Mucosa of stomach (tissue), 1 donor: ENCODE data around the gene ACACA.

ENCODE experiments used
- H3K27me3 ChIP-seq: one replicate; pipeline ENCODE4 v1.7.0; 2013; ENCODE audit warnings: mild to moderate bottlenecking, low read length; ENCODE audit not compliant: control insufficient read depth, insufficient read depth
- H3K36me3 ChIP-seq: one replicate; pipeline ENCODE4 v1.7.0; 2013; ENCODE audit warnings: low read length; ENCODE audit not compliant: control insufficient read depth, insufficient read depth
- H3K4me1 ChIP-seq: one replicate; pipeline ENCODE4 v1.7.0; 2013; ENCODE audit warnings: mild to moderate bottlenecking, low read length; ENCODE audit not compliant: control insufficient read depth, insufficient read depth
- H3K4me3 ChIP-seq: one replicate; pipeline ENCODE4 v1.7.0; 2013; ENCODE audit warnings: low read length
- H3K9ac ChIP-seq: one replicate; pipeline ENCODE4 v1.7.0; 2013; ENCODE audit warnings: mild to moderate bottlenecking, low read length, moderate library complexity
- H3K9me3 ChIP-seq: one replicate; pipeline ENCODE4 v1.7.0; 2013; ENCODE audit warnings: mild to moderate bottlenecking, low read length, moderate library complexity; ENCODE audit not compliant: control insufficient read depth
- donor health status: Pancreatic carcinoma.

ACACA gene

DNA sequence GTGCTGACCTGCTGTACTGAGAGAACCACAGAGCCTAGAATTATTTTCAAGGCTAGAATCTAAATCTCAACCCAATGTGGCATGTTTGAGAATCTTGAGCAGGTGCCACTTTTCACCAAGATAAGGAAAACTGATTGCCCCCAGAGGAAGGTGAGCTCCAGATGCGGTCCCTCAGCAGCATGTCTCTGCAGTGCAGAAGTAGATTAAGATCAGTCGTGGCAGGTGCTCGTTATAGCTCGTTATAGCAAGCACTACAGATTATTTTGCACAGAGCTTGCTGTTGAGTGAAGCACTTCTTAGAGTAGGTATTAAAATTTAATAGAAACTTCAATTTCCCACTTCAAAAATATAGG lies 281.8 kb downstream of the ACACA start:
- Histone ChIP-seq H3K9ac (no peak overlapping the region), H3K27me3 (no peaks in the 10 kb centered on the region), H3K9me3 (no peaks in the 10 kb centered on the region), H3K4me1 (no peaks in the 10 kb centered on the region), H3K36me3 (no peaks in the 10 kb centered on the region), H3K4me3 (no peak overlapping the region)

DNA sequence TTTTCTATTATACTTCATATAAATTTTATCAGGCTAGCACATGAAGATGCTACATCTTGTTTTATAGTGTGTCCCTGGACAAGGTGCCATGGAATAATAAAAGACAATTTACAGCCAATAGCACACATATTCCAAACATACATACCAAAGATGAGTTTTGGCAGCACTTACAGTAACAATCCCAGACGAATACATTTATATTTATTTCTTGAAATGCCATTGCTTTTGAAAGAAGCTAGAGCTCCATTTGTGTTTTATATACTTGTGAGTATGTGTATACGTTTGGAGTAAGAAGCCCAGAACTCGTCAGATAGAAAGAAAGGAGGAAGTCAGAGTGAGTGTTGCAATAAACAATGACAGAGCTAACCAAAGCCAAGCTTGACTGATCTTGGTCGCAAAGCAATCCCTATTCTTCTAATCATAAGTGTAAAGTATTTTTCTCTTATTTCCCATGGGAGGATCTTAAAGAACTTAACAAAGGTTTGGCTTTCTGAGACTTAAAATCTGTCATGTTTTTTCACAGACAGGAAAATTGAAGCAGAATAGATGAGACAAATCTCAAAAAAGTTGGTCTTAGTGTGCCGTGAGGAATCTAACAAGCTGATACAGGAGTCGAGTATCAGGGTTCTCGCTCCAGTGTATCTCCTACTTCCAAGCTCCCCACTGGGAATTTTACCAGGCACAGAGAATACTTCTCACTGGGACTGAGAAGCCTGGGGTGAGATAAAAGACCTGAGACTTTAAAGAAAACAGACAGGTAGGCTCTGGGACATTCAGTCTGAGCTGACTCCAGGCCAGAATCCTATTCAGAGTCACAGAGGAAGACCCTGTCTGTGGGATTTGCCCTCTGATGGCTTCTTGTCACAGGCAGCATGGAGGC lies 282.5 kb downstream of the ACACA start:
- H3K4me3 ChIP-seq = no peak overlapping the region
- H3K36me3 ChIP-seq = no peaks in the 10 kb centered on the region
- H3K27me3 ChIP-seq = no peaks in the 10 kb centered on the region
- H3K9me3 ChIP-seq = no peaks in the 10 kb centered on the region
- no peak overlapping the region for H3K9ac ChIP-seq
- H3K4me1 ChIP-seq = no peaks in the 10 kb centered on the region

DNA sequence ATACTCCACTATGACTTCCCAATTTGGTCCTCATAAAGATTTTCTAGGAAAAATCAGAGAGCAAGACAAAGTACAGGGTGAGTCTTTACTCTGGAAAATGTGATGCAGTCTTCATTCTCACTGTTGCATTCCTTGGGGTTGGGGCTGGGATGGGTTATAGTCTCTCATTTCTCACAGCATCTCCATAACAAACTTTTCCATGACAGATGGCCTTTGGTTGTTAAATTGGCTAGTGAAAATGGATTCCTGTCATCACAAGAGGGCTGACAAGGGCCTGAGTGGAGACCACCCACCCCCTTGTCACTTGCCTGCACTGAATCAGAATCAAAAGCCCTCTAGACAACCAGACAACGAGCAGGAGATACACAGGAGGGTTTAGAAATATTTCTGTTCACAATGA lies 283.2 kb downstream of the ACACA start:
- Histone ChIP-seq H3K9ac (no peak overlapping the region), H3K36me3 (no peaks in the 10 kb centered on the region)

GRCh38 chr17:37121616-37122015 lies 285.0 kb downstream of the ACACA start:
- no peaks in the 10 kb centered on the region for H3K4me1 ChIP-seq
- no peaks in the 10 kb centered on the region for H3K27me3 ChIP-seq
- H3K9ac ChIP-seq = no peak overlapping the region
- H3K36me3 ChIP-seq = no peaks in the 10 kb centered on the region
- no peak overlapping the region for H3K4me3 ChIP-seq
- H3K9me3 ChIP-seq = no peaks in the 10 kb centered on the region

More for the DNA sequence above, 283.2 kb downstream of the ACACA start:
- Histone ChIP-seq H3K4me1 (no peaks in the 10 kb centered on the region), H3K4me3 (no peak overlapping the region), H3K9me3 (no peaks in the 10 kb centered on the region), H3K27me3 (no peaks in the 10 kb centered on the region)

DNA sequence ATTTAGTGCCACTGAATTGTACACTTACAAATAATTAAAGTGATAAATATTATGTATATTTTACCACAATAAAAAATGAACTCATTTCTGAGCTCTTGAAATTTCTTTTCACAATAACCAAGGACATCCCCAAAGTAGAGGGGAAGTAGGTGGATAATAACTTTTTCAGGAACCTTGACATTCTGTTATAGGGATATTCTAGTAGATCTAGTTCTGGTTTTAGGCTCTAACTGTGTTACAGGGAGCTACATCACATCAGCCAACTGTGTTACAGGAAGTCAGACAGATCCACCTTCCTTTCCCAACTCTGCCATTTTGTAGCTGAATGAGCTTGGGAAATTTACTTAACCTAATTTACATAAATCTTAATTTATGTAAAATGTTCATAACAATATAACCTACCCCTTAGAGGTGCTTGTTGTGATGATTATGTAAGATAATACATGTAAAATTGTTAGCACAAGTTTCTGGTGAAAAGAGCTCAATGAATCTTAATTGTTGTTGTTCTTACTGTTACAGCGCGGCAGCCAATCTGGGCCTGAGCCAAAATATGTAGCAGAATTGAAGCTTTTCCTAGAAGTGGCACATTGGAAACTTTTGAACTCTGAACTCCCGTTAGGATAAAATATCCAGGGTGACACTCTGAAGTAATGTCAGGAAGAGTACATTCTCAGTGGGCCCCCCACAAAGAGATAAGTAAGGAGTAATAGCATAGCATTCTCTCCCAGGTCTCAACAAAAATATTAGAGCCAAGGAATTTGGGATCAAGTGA lies 288.1 kb downstream of the ACACA start:
- no peaks in the 10 kb centered on the region for H3K36me3 ChIP-seq
- no peaks in the 10 kb centered on the region for H3K4me1 ChIP-seq
- H3K9me3 ChIP-seq = no peaks in the 10 kb centered on the region
- H3K9ac ChIP-seq = no peak overlapping the region
- no peaks in the 10 kb centered on the region for H3K27me3 ChIP-seq
- no peak overlapping the region for H3K4me3 ChIP-seq

GRCh38 chr17:37117373-37118142 lies 289.1 kb downstream of the ACACA start:
- Histone ChIP-seq H3K27me3 (no peaks in the 10 kb centered on the region), H3K9ac (no peak overlapping the region), H3K4me1 (no peaks in the 10 kb centered on the region), H3K4me3 (no peak overlapping the region), H3K36me3 (no peaks in the 10 kb centered on the region), H3K9me3 (no peaks in the 10 kb centered on the region)

GRCh38 chr17:37116671-37117185 lies 289.9 kb downstream of the ACACA start:
- Histone ChIP-seq H3K9ac (no peak overlapping the region), H3K4me3 (no peak overlapping the region)

GRCh38 chr17:37111329-37111728 lies 295.3 kb downstream of the ACACA start:
- H3K4me3 ChIP-seq = no peak overlapping the region

More at GRCh38 chr17:37116671-37117185, 289.9 kb downstream of the ACACA start:
- no peaks in the 10 kb centered on the region for H3K4me1 ChIP-seq
- no peaks in the 10 kb centered on the region for H3K27me3 ChIP-seq
- H3K9me3 ChIP-seq = no peaks in the 10 kb centered on the region
- no peaks in the 10 kb centered on the region for H3K36me3 ChIP-seq

GRCh38 chr17:37110746-37111145 lies 295.9 kb downstream of the ACACA start:
- no peaks in the 10 kb centered on the region for H3K4me1 ChIP-seq
- H3K36me3 ChIP-seq = no peaks in the 10 kb centered on the region
- H3K4me3 ChIP-seq = no peak overlapping the region
- H3K9me3 ChIP-seq = no peaks in the 10 kb centered on the region
- no peak overlapping the region for H3K9ac ChIP-seq
- H3K27me3 ChIP-seq = no peaks in the 10 kb centered on the region

More at GRCh38 chr17:37111329-37111728, 295.3 kb downstream of the ACACA start:
- Histone ChIP-seq H3K36me3 (no peaks in the 10 kb centered on the region), H3K27me3 (no peaks in the 10 kb centered on the region), H3K9me3 (no peaks in the 10 kb centered on the region), H3K9ac (no peak overlapping the region), H3K4me1 (no peaks in the 10 kb centered on the region)

- H3K4me1 ChIP-seq = no peaks in the 10 kb centered on the region
- H3K9ac ChIP-seq = no peak overlapping the region
- no peaks in the 10 kb centered on the region for H3K9me3 ChIP-seq
- no peak overlapping the region for H3K4me3 ChIP-seq
- H3K36me3 ChIP-seq = no peaks in the 10 kb centered on the region
- no peaks in the 10 kb centered on the region for H3K27me3 ChIP-seq
Observed at GRCh38 chr17:37109731-37110710, 296.6 kb downstream of the ACACA start.

GRCh38 chr17:37109106-37109505 lies 297.5 kb downstream of the ACACA start:
- no peak overlapping the region for H3K9ac ChIP-seq
- no peaks in the 10 kb centered on the region for H3K36me3 ChIP-seq
- no peak overlapping the region for H3K4me3 ChIP-seq
- no peaks in the 10 kb centered on the region for H3K27me3 ChIP-seq
- no peaks in the 10 kb centered on the region for H3K4me1 ChIP-seq
- no peaks in the 10 kb centered on the region for H3K9me3 ChIP-seq
